HG02852 (cell line): ENCODE data around the gene CACNA1B.
"Not testable (repeated sequence)": the region's sequence is repeated elsewhere in the genome, so short reads cannot be mapped to it uniquely, and the experiment has no call there.

Source experiments
- ATAC-seq: cut with Tn5 transposase; IDR thresholded peaks from one replicate; pipeline ENCODE4 v1.9.1; 2021; ENCODE audit warnings: mild to moderate bottlenecking, moderate library complexity; ENCODE audit not compliant: unreplicated experiment

Gene CACNA1B

GRCh38 chr9:138094028-138094427 is 216.4 kb downstream of the CACNA1B start:
- ATAC-seq = no peak

- ATAC-seq = no peak
These were observed 218.4 kb downstream of the CACNA1B start for GRCh38 chr9:138095813-138096518.

GRCh38 chr9:138096519-138096845 is 218.9 kb downstream of the CACNA1B start:
- ATAC-seq = no peak

- ATAC-seq = no peak
These were observed 220.0 kb downstream of the CACNA1B start for GRCh38 chr9:138097501-138097991.

- ATAC-seq = no peak
These were observed 220.7 kb downstream of the CACNA1B start for GRCh38 chr9:138098116-138098907.

- ATAC-seq = no peak
These were observed 221.6 kb downstream of the CACNA1B start for GRCh38 chr9:138098908-138099791.

GRCh38 chr9:138099803-138100598 is 222.4 kb downstream of the CACNA1B start:
- no peak for ATAC-seq

- no peak for ATAC-seq
These were observed 223.2 kb downstream of the CACNA1B start for GRCh38 chr9:138100711-138101350.

GRCh38 chr9:138101444-138102234 is 224.1 kb downstream of the CACNA1B start:
- no peak for ATAC-seq

GRCh38 chr9:138102246-138103051 is 224.9 kb downstream of the CACNA1B start:
- ATAC-seq = no peak

- ATAC-seq = no peak
These were observed 225.7 kb downstream of the CACNA1B start for GRCh38 chr9:138103111-138103848.

- ATAC-seq = no peak
These were observed 226.2 kb downstream of the CACNA1B start for GRCh38 chr9:138103849-138104206.

- no peak for ATAC-seq
These were observed 226.9 kb downstream of the CACNA1B start for GRCh38 chr9:138104251-138105122.

GRCh38 chr9:138105123-138105415 is 227.5 kb downstream of the CACNA1B start:
- no peak for ATAC-seq

GRCh38 chr9:138105561-138106505 is 228.3 kb downstream of the CACNA1B start:
- ATAC-seq = no peak

- not testable (repeated sequence) for ATAC-seq
These were observed 229.5 kb downstream of the CACNA1B start for GRCh38 chr9:138107039-138107438.
